ENCODE measurements around the gene RYR3. TPM values are rescaled to one million over a fixed set of nuclear protein-coding genes. Genes with fewer than 3 reads are reported as not detected.

RYR3 gene
- total RNA-seq, 1 experiment from 2014 or later, result not detected

GRCh38 chr15:33655488-33655887 lies 344.7 kb downstream of the RYR3 start:
- no TSS peak for BruUV-seq (replicated peaks)
- Histone ChIP-seq H3K4me3 (ENCODE audit: low read depth, low read length, poor library complexity, severe bottlenecking) (no peak overlapping the region), H3K9me3 (ENCODE audit: low read depth, low read length, poor library complexity, severe bottlenecking) (no peaks in the 10 kb centered on the region), H3K4me1 (ENCODE audit: insufficient read depth, low read length, poor library complexity, severe bottlenecking) (no peaks in the 10 kb centered on the region), H3K36me3 (ENCODE audit: insufficient read depth, low read length, poor library complexity, severe bottlenecking) (no peaks in the 10 kb centered on the region), H3K27ac (ENCODE audit: low read depth, low read length, poor library complexity, severe bottlenecking) (no peak overlapping the region), H3K27me3 (replicated peaks; ENCODE audit: insufficient read depth, low read depth, low read length, poor library complexity) (peaks cover 29% of the 10 kb centered on the region)
- POLR2A ChIA-PET (ENCODE audit: low non-redundant PET), result no interaction called here
- DNase-seq (ENCODE audit: low spot score), result no peak
- CTCF ChIA-PET, result no interaction called here
- TF ChIP-seq EZH2 (IDR thresholded peaks at IDR 0.05; ENCODE audit: borderline replicate concordance, low read depth, low read length, poor library complexity, severe bottlenecking) (no peak), CTCF (conservative IDR thresholded peaks at IDR 0.05; ENCODE audit: low read depth, low read length) (no peak)
- intact Hi-C loops (cut with micrococcal nuclease; ENCODE audit: unreplicated experiment), result no loop called here

- no peaks in the 10 kb centered on the region for H3K36me3 ChIP-seq (ENCODE audit: insufficient read depth, low read length, poor library complexity, severe bottlenecking)
- TF ChIP-seq EZH2 (IDR thresholded peaks at IDR 0.05; ENCODE audit: borderline replicate concordance, low read depth, low read length, poor library complexity, severe bottlenecking) (no peak), CTCF (conservative IDR thresholded peaks at IDR 0.05; ENCODE audit: low read depth, low read length) (no peak)
- peaks cover 23% of the 10 kb centered on the region for H3K27me3 ChIP-seq (replicated peaks; ENCODE audit: insufficient read depth, low read depth, low read length, poor library complexity)
- ChIA-PET POLR2A (ENCODE audit: low non-redundant PET) (no interaction called here), CTCF (no interaction called here)
- no peak for DNase-seq (ENCODE audit: low spot score)
- intact Hi-C loops (cut with micrococcal nuclease; ENCODE audit: unreplicated experiment), result no loop called here
- H3K4me1 ChIP-seq (ENCODE audit: insufficient read depth, low read length, poor library complexity, severe bottlenecking), result no peaks in the 10 kb centered on the region
- no peaks in the 10 kb centered on the region for H3K9me3 ChIP-seq (ENCODE audit: low read depth, low read length, poor library complexity, severe bottlenecking)
- BruUV-seq (replicated peaks), result no TSS peak
- H3K27ac ChIP-seq (ENCODE audit: low read depth, low read length, poor library complexity, severe bottlenecking), result no peak overlapping the region
- no peak overlapping the region for H3K4me3 ChIP-seq (ENCODE audit: low read depth, low read length, poor library complexity, severe bottlenecking)
These were observed 345.4 kb downstream of the RYR3 start for GRCh38 chr15:33656168-33656567.

- Histone ChIP-seq H3K27ac (ENCODE audit: low read depth, low read length, poor library complexity, severe bottlenecking) (no peak overlapping the region), H3K4me3 (ENCODE audit: low read depth, low read length, poor library complexity, severe bottlenecking) (no peak overlapping the region), H3K4me1 (ENCODE audit: insufficient read depth, low read length, poor library complexity, severe bottlenecking) (no peaks in the 10 kb centered on the region), H3K36me3 (ENCODE audit: insufficient read depth, low read length, poor library complexity, severe bottlenecking) (no peaks in the 10 kb centered on the region), H3K9me3 (ENCODE audit: low read depth, low read length, poor library complexity, severe bottlenecking) (no peaks in the 10 kb centered on the region), H3K27me3 (replicated peaks; ENCODE audit: insufficient read depth, low read depth, low read length, poor library complexity) (no peaks in the 10 kb centered on the region)
- TF ChIP-seq EZH2 (IDR thresholded peaks at IDR 0.05; ENCODE audit: borderline replicate concordance, low read depth, low read length, poor library complexity, severe bottlenecking), result no peak
- no peak for TF ChIP-seq CTCF (conservative IDR thresholded peaks at IDR 0.05; ENCODE audit: low read depth, low read length)
- CTCF ChIA-PET, result no interaction called here
- no peak for DNase-seq (ENCODE audit: low spot score)
- POLR2A ChIA-PET (ENCODE audit: low non-redundant PET), result no interaction called here
- BruUV-seq (replicated peaks), result no TSS peak
- intact Hi-C loops (cut with micrococcal nuclease; ENCODE audit: unreplicated experiment), result no loop called here
These were observed 349.4 kb downstream of the RYR3 start for GRCh38 chr15:33660151-33660550.

Data from A673 (cell line).